Activated naive CD4-positive, alpha-beta T cell treated with anti-CD3 and anti-CD28 coated beads, Interleukin-2, amount 50 U/mL, for 24 hours (primary cell): ENCODE data around the gene CDC42SE2.
A peak's percentile ranks its signal among the peaks of the same experiment; 100 is the strongest.
"Not testable (repeated sequence)": the region's sequence is repeated elsewhere in the genome, so short reads cannot be mapped to it uniquely, and the experiment has no call there.

Source experiments
- H3K27ac Mint-ChIP-seq: one replicate; pipeline ENCODE4 v1.8.0; 2021; ENCODE audit warnings: mild to moderate bottlenecking, mixed read lengths
- H3K27me3 Mint-ChIP-seq: one replicate; pipeline ENCODE4 v1.8.0; 2021; ENCODE audit warnings: mixed read lengths
- H3K36me3 Mint-ChIP-seq: one replicate; pipeline ENCODE4 v1.8.0; 2021; ENCODE audit warnings: mixed read lengths
- H3K4me1 Mint-ChIP-seq: one replicate; pipeline ENCODE4 v1.8.0; 2021; ENCODE audit warnings: mixed read lengths
- H3K4me3 Mint-ChIP-seq: one replicate; pipeline ENCODE4 v1.8.0; 2021; ENCODE audit warnings: mild to moderate bottlenecking, mixed read lengths
- H3K9me3 Mint-ChIP-seq: one replicate; pipeline ENCODE4 v1.8.0; 2021; ENCODE audit warnings: mixed read lengths

Gene CDC42SE2

DNA sequence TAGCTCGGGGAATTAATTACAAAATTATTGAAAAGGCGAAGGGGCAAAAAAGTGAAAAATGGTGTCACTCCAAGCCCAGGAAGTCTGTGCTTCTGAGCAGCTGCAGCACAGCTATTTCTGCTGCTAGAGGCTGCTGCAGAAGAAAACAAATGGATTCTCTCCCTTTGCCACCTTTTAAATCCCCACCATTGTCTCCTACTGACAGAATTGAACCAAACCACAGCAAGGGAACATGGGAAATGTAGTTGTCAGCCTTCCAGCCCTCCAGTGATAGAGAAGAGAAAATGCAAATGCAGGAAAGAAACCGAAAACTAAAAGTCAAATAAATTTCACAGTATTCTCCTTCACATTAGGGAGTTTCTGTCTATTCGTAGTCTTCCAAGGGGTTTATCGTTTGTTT is 33.4 kb upstream of the CDC42SE2 start:
- no peak overlapping the region for H3K27ac Mint-ChIP-seq
- no peaks in the 10 kb centered on the region for H3K9me3 Mint-ChIP-seq
- no peak overlapping the region for H3K4me3 Mint-ChIP-seq
- peaks cover 21% of the 10 kb centered on the region for H3K4me1 Mint-ChIP-seq
- H3K27me3 Mint-ChIP-seq: no peaks in the 10 kb centered on the region
- no peaks in the 10 kb centered on the region for H3K36me3 Mint-ChIP-seq

- H3K36me3 Mint-ChIP-seq: no peaks in the 10 kb centered on the region
- H3K9me3 Mint-ChIP-seq: no peaks in the 10 kb centered on the region
- H3K27me3 Mint-ChIP-seq: no peaks in the 10 kb centered on the region
- no peak overlapping the region for H3K27ac Mint-ChIP-seq
- H3K4me1 Mint-ChIP-seq: peaks cover 16% of the 10 kb centered on the region
- no peak overlapping the region for H3K4me3 Mint-ChIP-seq
These were observed 24.2 kb upstream of the CDC42SE2 start for GRCh38 chr5:131239686-131240085.

- H3K4me3 Mint-ChIP-seq: no peak overlapping the region
- no peak overlapping the region for H3K27ac Mint-ChIP-seq
- peaks cover 2% of the 10 kb centered on the region for H3K36me3 Mint-ChIP-seq
- H3K9me3 Mint-ChIP-seq: no peaks in the 10 kb centered on the region
- no peaks in the 10 kb centered on the region for H3K27me3 Mint-ChIP-seq
- H3K4me1 Mint-ChIP-seq: peaks cover 16% of the 10 kb centered on the region
These were observed 21.1 kb upstream of the CDC42SE2 start for GRCh38 chr5:131242728-131243255.

DNA sequence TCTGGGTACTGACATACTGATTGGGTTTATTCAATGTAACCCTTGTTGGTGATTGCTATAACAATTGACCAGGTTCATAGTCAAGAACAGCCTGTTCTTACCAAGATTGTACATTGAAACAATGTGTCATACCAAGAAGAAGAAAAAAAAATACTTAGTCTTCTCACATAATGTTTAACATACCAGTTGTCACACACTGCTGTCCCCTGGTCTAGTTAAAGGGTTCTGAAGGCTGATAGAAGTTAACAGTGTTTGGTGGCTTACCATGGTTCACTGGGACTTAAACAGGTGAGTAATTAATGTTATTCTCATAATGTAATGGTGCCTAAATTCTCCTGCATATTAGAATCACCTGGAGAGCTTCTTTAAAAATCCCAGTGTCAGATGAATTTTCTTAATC is 18.5 kb upstream of the CDC42SE2 start:
- H3K27ac Mint-ChIP-seq: no peak overlapping the region

DNA sequence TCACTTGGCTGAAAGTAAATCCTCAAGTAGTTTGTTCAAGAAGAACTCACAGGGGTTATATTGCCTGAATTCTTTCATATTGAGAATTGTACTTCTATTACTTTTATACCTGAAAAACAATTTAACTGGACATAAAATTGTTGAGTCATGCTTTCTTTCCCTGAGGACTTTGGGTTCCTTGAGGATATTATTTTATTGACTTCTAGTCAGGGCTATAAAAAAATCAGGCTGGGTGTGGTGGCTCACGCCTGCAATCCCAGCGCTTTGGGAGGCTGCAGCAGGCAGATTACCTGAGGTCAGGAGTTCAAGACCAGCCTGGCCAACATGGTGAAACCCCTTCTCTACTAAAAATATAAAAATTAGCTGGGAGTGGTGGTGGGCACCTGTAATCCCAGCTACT is 17.9 kb upstream of the CDC42SE2 start:
- H3K27me3 Mint-ChIP-seq: no peaks in the 10 kb centered on the region
- H3K9me3 Mint-ChIP-seq: no peaks in the 10 kb centered on the region
- H3K4me3 Mint-ChIP-seq: no peak overlapping the region
- peaks cover 2% of the 10 kb centered on the region for H3K36me3 Mint-ChIP-seq
- peaks cover 32% of the 10 kb centered on the region for H3K4me1 Mint-ChIP-seq
- no peak overlapping the region for H3K27ac Mint-ChIP-seq

More for the DNA sequence above, 18.5 kb upstream of the CDC42SE2 start:
- Mint-ChIP-seq H3K4me3 (no peak overlapping the region), H3K36me3 (peaks cover 2% of the 10 kb centered on the region), H3K27me3 (no peaks in the 10 kb centered on the region), H3K9me3 (no peaks in the 10 kb centered on the region), H3K4me1 (peaks cover 26% of the 10 kb centered on the region)

GRCh38 chr5:131246504-131246903 is 17.3 kb upstream of the CDC42SE2 start:
- no peak overlapping the region for H3K27ac Mint-ChIP-seq
- H3K4me3 Mint-ChIP-seq: no peak overlapping the region
- H3K27me3 Mint-ChIP-seq: no peaks in the 10 kb centered on the region
- H3K36me3 Mint-ChIP-seq: peaks cover 2% of the 10 kb centered on the region
- no peaks in the 10 kb centered on the region for H3K9me3 Mint-ChIP-seq
- H3K4me1 Mint-ChIP-seq: peaks cover 36% of the 10 kb centered on the region

- H3K27ac Mint-ChIP-seq: peak overlapping the region; percentile 100
These were observed 12.9 kb upstream of the CDC42SE2 start for GRCh38 chr5:131250751-131251475.

GRCh38 chr5:131252824-131253171 is 11.1 kb upstream of the CDC42SE2 start:
- Mint-ChIP-seq H3K27ac (peak overlapping the region; percentile 100), H3K36me3 (peaks cover 6% of the 10 kb centered on the region), H3K9me3 (no peaks in the 10 kb centered on the region), H3K4me1 (peaks cover 80% of the 10 kb centered on the region), H3K4me3 (peak overlapping the region; percentile 94), H3K27me3 (no peaks in the 10 kb centered on the region)

More at GRCh38 chr5:131250751-131251475, 12.9 kb upstream of the CDC42SE2 start:
- H3K36me3 Mint-ChIP-seq: peaks cover 3% of the 10 kb centered on the region
- no peaks in the 10 kb centered on the region for H3K27me3 Mint-ChIP-seq
- peaks cover 61% of the 10 kb centered on the region for H3K4me1 Mint-ChIP-seq
- no peaks in the 10 kb centered on the region for H3K9me3 Mint-ChIP-seq
- peak overlapping the region; percentile 84 for H3K4me3 Mint-ChIP-seq

GRCh38 chr5:131254025-131254424 is 9.8 kb upstream of the CDC42SE2 start:
- Mint-ChIP-seq H3K36me3 (peaks cover 11% of the 10 kb centered on the region), H3K27ac (peak overlapping the region; percentile 90), H3K4me1 (peaks cover 91% of the 10 kb centered on the region), H3K4me3 (peak overlapping the region; percentile 94)
- H3K27me3 Mint-ChIP-seq, H3K9me3 Mint-ChIP-seq: not testable (repeated sequence)

- Mint-ChIP-seq H3K36me3 (peaks cover 12% of the 10 kb centered on the region), H3K4me1 (peaks cover 91% of the 10 kb centered on the region), H3K27me3 (no peaks in the 10 kb centered on the region), H3K4me3 (peak overlapping the region; percentile 94), H3K9me3 (no peaks in the 10 kb centered on the region), H3K27ac (peak overlapping the region; percentile 90)
These were observed 9.1 kb upstream of the CDC42SE2 start for GRCh38 chr5:131254741-131255140.

DNA sequence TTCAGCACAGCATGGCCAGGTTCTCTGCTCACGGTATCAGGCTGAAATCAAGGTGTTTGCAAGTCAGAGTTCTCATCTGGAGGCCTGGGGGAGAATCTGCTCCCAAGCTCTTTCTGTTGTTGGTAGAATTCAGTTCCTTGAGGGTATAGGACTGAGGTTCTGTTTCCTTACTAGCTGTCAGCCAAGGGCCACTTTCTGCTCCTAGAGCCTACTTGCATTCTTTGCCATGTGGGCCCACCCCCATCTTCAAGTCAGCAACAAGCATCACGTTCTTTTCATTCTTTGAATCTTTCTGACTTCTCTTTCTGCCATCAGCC is 7.4 kb upstream of the CDC42SE2 start:
- peaks cover 12% of the 10 kb centered on the region for H3K36me3 Mint-ChIP-seq
- H3K9me3 Mint-ChIP-seq: no peaks in the 10 kb centered on the region
- H3K27me3 Mint-ChIP-seq: no peaks in the 10 kb centered on the region
- H3K27ac Mint-ChIP-seq: peak overlapping the region; percentile 98
- H3K4me1 Mint-ChIP-seq: peaks cover 85% of the 10 kb centered on the region
- peak overlapping the region; percentile 79 for H3K4me3 Mint-ChIP-seq

GRCh38 chr5:131258733-131259132 is 5.1 kb upstream of the CDC42SE2 start:
- H3K36me3 Mint-ChIP-seq: peaks cover 11% of the 10 kb centered on the region
- peak overlapping the region; percentile 98 for H3K27ac Mint-ChIP-seq
- peaks cover 86% of the 10 kb centered on the region for H3K4me1 Mint-ChIP-seq
- peak overlapping the region; percentile 80 for H3K4me3 Mint-ChIP-seq
- no peaks in the 10 kb centered on the region for H3K27me3 Mint-ChIP-seq
- H3K9me3 Mint-ChIP-seq: no peaks in the 10 kb centered on the region

GRCh38 chr5:131259326-131259725 is 4.5 kb upstream of the CDC42SE2 start:
- peaks cover 11% of the 10 kb centered on the region for H3K36me3 Mint-ChIP-seq

GRCh38 chr5:131260895-131261294 is 3.0 kb upstream of the CDC42SE2 start:
- no peaks in the 10 kb centered on the region for H3K9me3 Mint-ChIP-seq
- no peak overlapping the region for H3K27ac Mint-ChIP-seq

More at GRCh38 chr5:131259326-131259725, 4.5 kb upstream of the CDC42SE2 start:
- H3K4me1 Mint-ChIP-seq: peaks cover 80% of the 10 kb centered on the region
- peak overlapping the region; percentile 40 for H3K4me3 Mint-ChIP-seq
- H3K27ac Mint-ChIP-seq: peak overlapping the region; percentile 92
- H3K27me3 Mint-ChIP-seq: no peaks in the 10 kb centered on the region
- H3K9me3 Mint-ChIP-seq: no peaks in the 10 kb centered on the region

DNA sequence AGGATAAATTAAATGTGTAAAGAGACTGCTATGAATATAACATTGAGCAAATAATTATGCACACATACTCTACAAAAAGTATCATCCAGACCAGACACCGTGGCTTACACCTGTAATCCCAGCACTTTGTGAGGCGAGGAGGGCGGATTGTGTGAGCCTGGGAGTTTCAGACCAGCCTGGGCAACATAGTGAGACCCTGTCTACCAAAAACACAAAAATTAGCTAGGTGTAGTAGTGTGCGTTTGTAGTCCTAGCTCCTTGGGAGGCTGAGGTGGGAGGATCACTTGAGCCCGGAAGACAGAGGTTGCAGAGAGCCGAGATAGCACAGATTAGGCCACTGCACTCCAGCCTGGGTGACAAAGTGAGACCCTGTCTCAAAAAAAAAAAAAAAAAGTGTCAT is 2.4 kb upstream of the CDC42SE2 start:
- H3K9me3 Mint-ChIP-seq: no peaks in the 10 kb centered on the region
- H3K27ac Mint-ChIP-seq: no peak overlapping the region
- peaks cover 13% of the 10 kb centered on the region for H3K36me3 Mint-ChIP-seq
- H3K27me3 Mint-ChIP-seq: no peaks in the 10 kb centered on the region
- no peak overlapping the region for H3K4me3 Mint-ChIP-seq
- H3K4me1 Mint-ChIP-seq: peaks cover 67% of the 10 kb centered on the region

More at GRCh38 chr5:131260895-131261294, 3.0 kb upstream of the CDC42SE2 start:
- Mint-ChIP-seq H3K36me3 (peaks cover 15% of the 10 kb centered on the region), H3K27me3 (no peaks in the 10 kb centered on the region), H3K4me3 (no peak overlapping the region), H3K4me1 (peaks cover 72% of the 10 kb centered on the region)

DNA sequence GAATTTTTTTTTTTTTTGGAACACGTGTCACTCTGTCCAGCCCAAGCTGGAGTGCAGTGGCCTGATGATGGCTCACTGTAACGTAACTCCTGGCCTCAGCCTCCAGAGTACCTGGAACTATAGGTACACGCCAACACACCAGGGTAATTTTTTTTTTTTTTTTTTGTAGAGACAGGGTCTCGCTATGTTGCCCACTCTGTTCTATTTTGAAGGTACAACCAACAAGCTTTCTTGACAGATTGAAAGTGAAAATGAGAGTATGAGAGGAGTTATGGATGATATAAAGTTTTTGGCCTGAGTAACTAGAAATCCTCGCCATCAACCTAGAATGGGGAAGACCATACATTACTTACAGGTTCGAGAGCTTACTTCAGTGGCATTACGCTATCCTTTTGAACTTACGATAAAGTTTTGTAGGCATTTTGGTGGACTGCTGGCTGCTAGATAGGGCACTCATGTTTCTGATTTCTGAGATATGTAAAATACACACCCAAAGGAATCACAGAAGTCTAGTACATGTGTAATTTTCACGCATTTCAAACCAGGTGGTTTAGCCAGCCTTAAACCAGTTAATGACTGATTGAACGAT is 806 bp upstream of the CDC42SE2 start:
- Mint-ChIP-seq H3K27ac (peak overlapping the region; percentile 97), H3K27me3 (no peaks in the 10 kb centered on the region), H3K4me1 (peaks cover 61% of the 10 kb centered on the region), H3K4me3 (peak overlapping the region; percentile 85), H3K36me3 (peaks cover 16% of the 10 kb centered on the region), H3K9me3 (no peaks in the 10 kb centered on the region)
